Stimulated activated CD4-positive, alpha-beta T cell treated with anti-CD3 and anti-CD28 coated beads, TNF-alpha, amount 100 ng/mL, for 48 hours (primary cell): ENCODE data around the gene XIRP2.
"Not testable (repeated sequence)": the region's sequence is repeated elsewhere in the genome, so short reads cannot be mapped to it uniquely, and the experiment has no call there.

Source experiments
- DNase-seq, 3 donors: peaks; one replicate each; pipeline ENCODE4 v3.0.0-alpha.2; 2020; ENCODE audit warnings: low read depth in 3 of 3

Gene XIRP2

GRCh38 chr2:167052825-167053224 lies 164.5 kb downstream of the XIRP2 start:
- DNase-seq, result no peak

GRCh38 chr2:167054881-167055280 lies 166.6 kb downstream of the XIRP2 start:
- DNase-seq, result no peak

- no peak for DNase-seq
Measured at GRCh38 chr2:167057446-167057845, 169.2 kb downstream of the XIRP2 start.

- DNase-seq, result no peak
Measured at GRCh38 chr2:167059173-167059572, 170.9 kb downstream of the XIRP2 start.

- DNase-seq, result no peak
Measured at GRCh38 chr2:167069855-167070254, 181.6 kb downstream of the XIRP2 start.

GRCh38 chr2:167075708-167076107 lies 187.4 kb downstream of the XIRP2 start:
- DNase-seq, result not testable (repeated sequence)

- not testable (repeated sequence) for DNase-seq
Measured at GRCh38 chr2:167098931-167099330, 210.7 kb downstream of the XIRP2 start.

- DNase-seq, result no peak
Measured at GRCh38 chr2:167100506-167100905, 212.2 kb downstream of the XIRP2 start.

- no peak for DNase-seq
Measured at GRCh38 chr2:167103028-167103756, 214.9 kb downstream of the XIRP2 start.

- DNase-seq, result no peak
Measured at GRCh38 chr2:167103757-167104133, 215.5 kb downstream of the XIRP2 start.

GRCh38 chr2:167104691-167105090 lies 216.4 kb downstream of the XIRP2 start:
- no peak for DNase-seq

- DNase-seq, result not testable (repeated sequence)
Measured at GRCh38 chr2:167109682-167110081, 221.4 kb downstream of the XIRP2 start.

- DNase-seq, result no peak
Measured at GRCh38 chr2:167110345-167110744, 222.1 kb downstream of the XIRP2 start.

- DNase-seq, result no peak
Measured at GRCh38 chr2:167114018-167114417, 225.7 kb downstream of the XIRP2 start.

GRCh38 chr2:167115541-167115940 lies 227.3 kb downstream of the XIRP2 start:
- DNase-seq, result no peak

- no peak for DNase-seq
Measured at GRCh38 chr2:167122389-167122788, 234.1 kb downstream of the XIRP2 start.

GRCh38 chr2:167126165-167126564 lies 237.9 kb downstream of the XIRP2 start:
- DNase-seq, result no peak

GRCh38 chr2:167127135-167127534 lies 238.9 kb downstream of the XIRP2 start:
- DNase-seq, result no peak

- DNase-seq, result no peak
Measured at GRCh38 chr2:167128130-167128529, 239.8 kb downstream of the XIRP2 start.

- no peak for DNase-seq
Measured at GRCh38 chr2:167132066-167132465, 243.8 kb downstream of the XIRP2 start.

GRCh38 chr2:167132906-167133555 lies 244.8 kb downstream of the XIRP2 start:
- no peak for DNase-seq

GRCh38 chr2:167133614-167134013 lies 245.3 kb downstream of the XIRP2 start:
- no peak for DNase-seq

- no peak for DNase-seq
Measured at GRCh38 chr2:167134381-167135072, 246.2 kb downstream of the XIRP2 start.
